ENCODE measurements around the gene TMEM202. TPM values are rescaled to one million over a fixed set of nuclear protein-coding genes. Genes with fewer than 3 reads are reported as not detected.

TMEM202 gene
- polyA plus RNA-seq, 3 donors = not detected

GRCh38 chr15:72420576-72420975 lies 22.5 kb downstream of the TMEM202 start:
- H3K4me2 ChIP-seq (replicated peaks; ENCODE audit: extremely low read depth, low read length, poor library complexity, severe bottlenecking) = no peak overlapping the region
- peaks cover 9 to 36% (median 26%) of the 10 kb centered on the region in 7 donors for H3K9me3 Mint-ChIP-seq
- no peak overlapping the region for H3K4me3 Mint-ChIP-seq
- no peaks in the 10 kb centered on the region for H3K79me2 ChIP-seq (ENCODE audit: insufficient read depth, low read length)
- intact Hi-C loops (cut with micrococcal nuclease) = no loop called here
- peak overlapping the region in 3 of 7 donors; percentile 40 to 77 (median 61) for H3K27ac Mint-ChIP-seq
- H2AFZ ChIP-seq (ENCODE audit: insufficient read depth, low read depth, low read length, poor library complexity, severe bottlenecking) = no peak overlapping the region
- no peaks in the 10 kb centered on the region for H3K36me3 ChIP-seq (replicated peaks in 1 of 2; ENCODE audit: control insufficient read depth in 1 of 2, insufficient read depth in 2 of 2, low read length in 2 of 2)
- no peaks in the 10 kb centered on the region for H4K20me1 ChIP-seq (ENCODE audit: insufficient read depth, low read length)
- peaks cover 4 to 7% of the 10 kb centered on the region in 2 donors for H3K4me1 ChIP-seq (ENCODE audit: control insufficient read depth in 1 of 2, insufficient read depth in 2 of 2, low read length in 2 of 2)
- no peak overlapping the region for H3K4me3 ChIP-seq (replicated peaks in 1 of 3; ENCODE audit: low read depth in 2 of 3, low read length in 3 of 3)
- DNase-seq = peak; percentile 22 to 55 (median 30)
- H3K4me1 Mint-ChIP-seq = peaks cover 7% of the 10 kb centered on the region
- peaks cover 0 to 2% of the 10 kb centered on the region in 2 donors for H3K36me3 Mint-ChIP-seq
- no CpG with 5 or more reads among the region's 2 CpGs for WGBS (ENCODE audit: insufficient coverage)
- H3K9ac ChIP-seq (ENCODE audit: insufficient read depth, low read length, poor library complexity, severe bottlenecking) = no peak overlapping the region
- no peak overlapping the region for H3K27ac ChIP-seq (ENCODE audit: low read depth in 1 of 2, low read length in 2 of 2)
- H3K9me3 ChIP-seq (replicated peaks in 1 of 2; ENCODE audit: control insufficient read depth in 1 of 2, insufficient read depth in 1 of 2, low read length in 2 of 2) = peaks cover 8 to 12% of the 10 kb centered on the region in 2 donors
- H3K27me3 ChIP-seq (ENCODE audit: control insufficient read depth in 2 of 2, insufficient read depth in 2 of 2, low read length in 2 of 2) = no peaks in the 10 kb centered on the region
- peaks cover 0 to 1% (median 0%) of the 10 kb centered on the region in 3 donors for H3K27me3 Mint-ChIP-seq (ENCODE audit: low read depth in 3 of 3)
- TF ChIP-seq CTCF (IDR thresholded peaks at IDR 0.05) = no peak

- H3K4me1 ChIP-seq (ENCODE audit: control insufficient read depth in 1 of 2, insufficient read depth in 2 of 2, low read length in 2 of 2) = peaks cover 4 to 7% of the 10 kb centered on the region in 2 donors
- intact Hi-C loops (cut with micrococcal nuclease) = no loop called here
- no CpG with 5 or more reads among the region's 1 CpG for WGBS (ENCODE audit: insufficient coverage)
- H3K27ac Mint-ChIP-seq = no peak overlapping the region
- no peak for TF ChIP-seq CTCF (IDR thresholded peaks at IDR 0.05)
- no peak overlapping the region for H3K4me2 ChIP-seq (replicated peaks; ENCODE audit: extremely low read depth, low read length, poor library complexity, severe bottlenecking)
- H3K27me3 Mint-ChIP-seq (ENCODE audit: low read depth in 3 of 3) = peaks cover 0 to 1% (median 0%) of the 10 kb centered on the region in 3 donors
- no peak overlapping the region for H3K4me3 Mint-ChIP-seq
- H3K36me3 ChIP-seq (replicated peaks in 1 of 2; ENCODE audit: control insufficient read depth in 1 of 2, insufficient read depth in 2 of 2, low read length in 2 of 2) = no peaks in the 10 kb centered on the region
- no peak for DNase-seq
- no peak overlapping the region for H2AFZ ChIP-seq (ENCODE audit: insufficient read depth, low read depth, low read length, poor library complexity, severe bottlenecking)
- H3K9me3 Mint-ChIP-seq = peaks cover 12 to 41% (median 31%) of the 10 kb centered on the region in 7 donors
- H3K4me1 Mint-ChIP-seq = peaks cover 7% of the 10 kb centered on the region
- no peaks in the 10 kb centered on the region for H3K79me2 ChIP-seq (ENCODE audit: insufficient read depth, low read length)
- no peak overlapping the region for H3K9ac ChIP-seq (ENCODE audit: insufficient read depth, low read length, poor library complexity, severe bottlenecking)
- peaks cover 0 to 2% of the 10 kb centered on the region in 2 donors for H3K36me3 Mint-ChIP-seq
- H3K4me3 ChIP-seq (replicated peaks in 1 of 3; ENCODE audit: low read depth in 2 of 3, low read length in 3 of 3) = no peak overlapping the region
- H3K9me3 ChIP-seq (replicated peaks in 1 of 2; ENCODE audit: control insufficient read depth in 1 of 2, insufficient read depth in 1 of 2, low read length in 2 of 2) = peaks cover 8 to 13% of the 10 kb centered on the region in 2 donors
- H3K27me3 ChIP-seq (ENCODE audit: control insufficient read depth in 2 of 2, insufficient read depth in 2 of 2, low read length in 2 of 2) = no peaks in the 10 kb centered on the region
- H3K27ac ChIP-seq (ENCODE audit: low read depth in 1 of 2, low read length in 2 of 2) = no peak overlapping the region
- no peaks in the 10 kb centered on the region for H4K20me1 ChIP-seq (ENCODE audit: insufficient read depth, low read length)
Observed at GRCh38 chr15:72421484-72421883, 23.4 kb downstream of the TMEM202 start.
